ENCODE data around the gene PCBP3.
A peak's percentile ranks its signal among the peaks of the same experiment; 100 is the strongest.

- TF ChIP-seq CTCF (optimal IDR thresholded peaks at IDR 0.05 in 1 of 3, IDR thresholded peaks at IDR 0.05 in 1 of 3, conservative IDR thresholded peaks at IDR 0.05 in 1 of 3; ENCODE audit: extremely low read depth in 1 of 3, insufficient read depth in 2 of 3, low read length in 3 of 3), result peak in 1 of 3 experiments; percentile 5
- no peak for TF ChIP-seq EZH2 (IDR thresholded peaks at IDR 0.05; ENCODE audit: low read length)
These were observed 2.5 kb upstream of the PCBP3 start for GRCh38 chr21:45640888-45641479.
